ENCODE measurements around the gene WDR6. TPM values are rescaled to one million over a fixed set of nuclear protein-coding genes. Genes with fewer than 3 reads are reported as not detected.

The WDR6 gene
- total and polyA plus RNA-seq, 10 of the 15 experiments (the other 5 are each of a cell fraction or from before 2014, with no cell fraction given) = 21.3 to 169 (median 107) TPM

DNA sequence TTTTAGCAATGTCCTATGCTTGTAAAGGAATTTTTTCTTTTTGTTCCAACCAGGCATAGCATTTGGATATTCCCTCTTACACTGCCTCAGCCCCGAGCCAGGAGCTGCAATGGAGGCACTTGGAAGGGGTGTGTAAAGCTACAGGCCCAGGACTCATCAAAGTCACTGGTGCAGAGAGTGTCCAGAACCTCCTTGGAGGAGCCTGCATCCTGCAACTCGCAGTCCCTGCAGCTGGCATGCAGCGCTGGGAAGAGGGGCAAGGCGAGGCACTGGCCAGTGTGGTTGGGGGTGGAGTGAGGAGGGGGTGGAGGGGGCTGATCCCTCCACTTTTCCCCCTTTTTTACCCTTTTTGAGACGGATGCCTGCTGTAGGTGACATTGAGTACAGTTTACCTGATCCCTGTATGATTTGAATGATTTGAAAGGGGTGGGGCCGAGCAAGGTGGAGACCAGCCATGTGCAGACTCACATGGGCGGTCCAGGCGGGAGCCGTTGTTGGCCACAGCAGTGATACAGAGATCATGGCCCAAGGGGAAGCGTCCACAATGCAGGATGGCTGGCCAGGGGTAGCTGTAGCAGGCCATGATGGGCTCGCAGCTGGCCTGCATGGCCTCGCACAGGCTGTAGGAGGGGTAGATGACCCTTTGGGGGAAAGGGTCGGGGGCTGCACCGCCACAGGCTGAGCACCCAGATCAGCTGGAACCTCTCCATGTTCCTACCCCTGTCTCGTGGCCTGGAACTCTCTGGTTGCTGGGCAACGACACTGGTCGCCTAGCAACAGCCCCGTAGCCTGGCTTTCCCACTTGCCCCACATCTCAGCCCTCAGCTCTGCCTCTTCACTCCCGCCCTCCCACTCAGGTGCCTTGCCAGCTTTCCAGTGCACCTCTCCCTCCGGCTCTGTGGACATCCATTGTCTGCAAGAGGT is 9.2 kb upstream of the WDR6 start (continued):
- TF ChIP-seq, protein P1, sequence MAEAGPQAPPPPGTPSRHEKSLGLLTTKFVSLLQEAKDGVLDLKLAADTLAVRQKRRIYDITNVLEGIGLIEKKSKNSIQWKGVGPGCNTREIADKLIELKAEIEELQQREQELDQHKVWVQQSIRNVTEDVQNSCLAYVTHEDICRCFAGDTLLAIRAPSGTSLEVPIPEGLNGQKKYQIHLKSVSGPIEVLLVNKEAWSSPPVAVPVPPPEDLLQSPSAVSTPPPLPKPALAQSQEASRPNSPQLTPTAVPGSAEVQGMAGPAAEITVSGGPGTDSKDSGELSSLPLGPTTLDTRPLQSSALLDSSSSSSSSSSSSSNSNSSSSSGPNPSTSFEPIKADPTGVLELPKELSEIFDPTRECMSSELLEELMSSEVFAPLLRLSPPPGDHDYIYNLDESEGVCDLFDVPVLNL (IDR thresholded peaks at IDR 0.05; ENCODE audit: low read depth, low read length) = no peak
- TF ChIP-seq YBX1 (IDR thresholded peaks at IDR 0.05) (no peak), WRNIP1 (IDR thresholded peaks at IDR 0.05; ENCODE audit: borderline replicate concordance, low read depth, low read length) (no peak), SMAD5 (IDR thresholded peaks at IDR 0.05; ENCODE audit: low read depth) (no peak), KAT2A (conservative IDR thresholded peaks at IDR 0.05; ENCODE audit: control insufficient read depth, low read depth, low read length) (no peak), CBFB (IDR thresholded peaks at IDR 0.05; ENCODE audit: low read depth) (no peak)
- TF ChIP-seq, protein P2, sequence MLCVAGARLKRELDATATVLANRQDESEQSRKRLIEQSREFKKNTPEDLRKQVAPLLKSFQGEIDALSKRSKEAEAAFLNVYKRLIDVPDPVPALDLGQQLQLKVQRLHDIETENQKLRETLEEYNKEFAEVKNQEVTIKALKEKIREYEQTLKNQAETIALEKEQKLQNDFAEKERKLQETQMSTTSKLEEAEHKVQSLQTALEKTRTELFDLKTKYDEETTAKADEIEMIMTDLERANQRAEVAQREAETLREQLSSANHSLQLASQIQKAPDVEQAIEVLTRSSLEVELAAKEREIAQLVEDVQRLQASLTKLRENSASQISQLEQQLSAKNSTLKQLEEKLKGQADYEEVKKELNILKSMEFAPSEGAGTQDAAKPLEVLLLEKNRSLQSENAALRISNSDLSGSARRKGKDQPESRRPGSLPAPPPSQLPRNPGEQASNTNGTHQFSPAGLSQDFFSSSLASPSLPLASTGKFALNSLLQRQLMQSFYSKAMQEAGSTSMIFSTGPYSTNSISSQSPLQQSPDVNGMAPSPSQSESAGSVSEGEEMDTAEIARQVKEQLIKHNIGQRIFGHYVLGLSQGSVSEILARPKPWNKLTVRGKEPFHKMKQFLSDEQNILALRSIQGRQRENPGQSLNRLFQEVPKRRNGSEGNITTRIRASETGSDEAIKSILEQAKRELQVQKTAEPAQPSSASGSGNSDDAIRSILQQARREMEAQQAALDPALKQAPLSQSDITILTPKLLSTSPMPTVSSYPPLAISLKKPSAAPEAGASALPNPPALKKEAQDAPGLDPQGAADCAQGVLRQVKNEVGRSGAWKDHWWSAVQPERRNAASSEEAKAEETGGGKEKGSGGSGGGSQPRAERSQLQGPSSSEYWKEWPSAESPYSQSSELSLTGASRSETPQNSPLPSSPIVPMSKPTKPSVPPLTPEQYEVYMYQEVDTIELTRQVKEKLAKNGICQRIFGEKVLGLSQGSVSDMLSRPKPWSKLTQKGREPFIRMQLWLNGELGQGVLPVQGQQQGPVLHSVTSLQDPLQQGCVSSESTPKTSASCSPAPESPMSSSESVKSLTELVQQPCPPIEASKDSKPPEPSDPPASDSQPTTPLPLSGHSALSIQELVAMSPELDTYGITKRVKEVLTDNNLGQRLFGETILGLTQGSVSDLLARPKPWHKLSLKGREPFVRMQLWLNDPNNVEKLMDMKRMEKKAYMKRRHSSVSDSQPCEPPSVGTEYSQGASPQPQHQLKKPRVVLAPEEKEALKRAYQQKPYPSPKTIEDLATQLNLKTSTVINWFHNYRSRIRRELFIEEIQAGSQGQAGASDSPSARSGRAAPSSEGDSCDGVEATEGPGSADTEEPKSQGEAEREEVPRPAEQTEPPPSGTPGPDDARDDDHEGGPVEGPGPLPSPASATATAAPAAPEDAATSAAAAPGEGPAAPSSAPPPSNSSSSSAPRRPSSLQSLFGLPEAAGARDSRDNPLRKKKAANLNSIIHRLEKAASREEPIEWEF (IDR thresholded peaks at IDR 0.05; ENCODE audit: insufficient replicate concordance, low read depth, low read length) = no peak
- TF ChIP-seq, protein P3, sequence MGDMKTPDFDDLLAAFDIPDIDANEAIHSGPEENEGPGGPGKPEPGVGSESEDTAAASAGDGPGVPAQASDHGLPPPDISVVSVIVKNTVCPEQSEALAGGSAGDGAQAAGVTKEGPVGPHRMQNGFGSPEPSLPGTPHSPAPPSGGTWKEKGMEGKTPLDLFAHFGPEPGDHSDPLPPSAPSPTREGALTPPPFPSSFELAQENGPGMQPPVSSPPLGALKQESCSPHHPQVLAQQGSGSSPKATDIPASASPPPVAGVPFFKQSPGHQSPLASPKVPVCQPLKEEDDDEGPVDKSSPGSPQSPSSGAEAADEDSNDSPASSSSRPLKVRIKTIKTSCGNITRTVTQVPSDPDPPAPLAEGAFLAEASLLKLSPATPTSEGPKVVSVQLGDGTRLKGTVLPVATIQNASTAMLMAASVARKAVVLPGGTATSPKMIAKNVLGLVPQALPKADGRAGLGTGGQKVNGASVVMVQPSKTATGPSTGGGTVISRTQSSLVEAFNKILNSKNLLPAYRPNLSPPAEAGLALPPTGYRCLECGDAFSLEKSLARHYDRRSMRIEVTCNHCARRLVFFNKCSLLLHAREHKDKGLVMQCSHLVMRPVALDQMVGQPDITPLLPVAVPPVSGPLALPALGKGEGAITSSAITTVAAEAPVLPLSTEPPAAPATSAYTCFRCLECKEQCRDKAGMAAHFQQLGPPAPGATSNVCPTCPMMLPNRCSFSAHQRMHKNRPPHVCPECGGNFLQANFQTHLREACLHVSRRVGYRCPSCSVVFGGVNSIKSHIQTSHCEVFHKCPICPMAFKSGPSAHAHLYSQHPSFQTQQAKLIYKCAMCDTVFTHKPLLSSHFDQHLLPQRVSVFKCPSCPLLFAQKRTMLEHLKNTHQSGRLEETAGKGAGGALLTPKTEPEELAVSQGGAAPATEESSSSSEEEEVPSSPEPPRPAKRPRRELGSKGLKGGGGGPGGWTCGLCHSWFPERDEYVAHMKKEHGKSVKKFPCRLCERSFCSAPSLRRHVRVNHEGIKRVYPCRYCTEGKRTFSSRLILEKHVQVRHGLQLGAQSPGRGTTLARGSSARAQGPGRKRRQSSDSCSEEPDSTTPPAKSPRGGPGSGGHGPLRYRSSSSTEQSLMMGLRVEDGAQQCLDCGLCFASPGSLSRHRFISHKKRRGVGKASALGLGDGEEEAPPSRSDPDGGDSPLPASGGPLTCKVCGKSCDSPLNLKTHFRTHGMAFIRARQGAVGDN (IDR thresholded peaks at IDR 0.05) = no peak
- TF ChIP-seq, protein P4, sequence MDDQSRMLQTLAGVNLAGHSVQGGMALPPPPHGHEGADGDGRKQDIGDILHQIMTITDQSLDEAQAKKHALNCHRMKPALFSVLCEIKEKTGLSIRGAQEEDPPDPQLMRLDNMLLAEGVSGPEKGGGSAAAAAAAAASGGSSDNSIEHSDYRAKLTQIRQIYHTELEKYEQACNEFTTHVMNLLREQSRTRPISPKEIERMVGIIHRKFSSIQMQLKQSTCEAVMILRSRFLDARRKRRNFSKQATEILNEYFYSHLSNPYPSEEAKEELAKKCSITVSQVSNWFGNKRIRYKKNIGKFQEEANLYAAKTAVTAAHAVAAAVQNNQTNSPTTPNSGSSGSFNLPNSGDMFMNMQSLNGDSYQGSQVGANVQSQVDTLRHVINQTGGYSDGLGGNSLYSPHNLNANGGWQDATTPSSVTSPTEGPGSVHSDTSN (IDR thresholded peaks at IDR 0.05; ENCODE audit: insufficient replicate concordance, low read depth, low read length) = no peak
- TF ChIP-seq, protein P5, sequence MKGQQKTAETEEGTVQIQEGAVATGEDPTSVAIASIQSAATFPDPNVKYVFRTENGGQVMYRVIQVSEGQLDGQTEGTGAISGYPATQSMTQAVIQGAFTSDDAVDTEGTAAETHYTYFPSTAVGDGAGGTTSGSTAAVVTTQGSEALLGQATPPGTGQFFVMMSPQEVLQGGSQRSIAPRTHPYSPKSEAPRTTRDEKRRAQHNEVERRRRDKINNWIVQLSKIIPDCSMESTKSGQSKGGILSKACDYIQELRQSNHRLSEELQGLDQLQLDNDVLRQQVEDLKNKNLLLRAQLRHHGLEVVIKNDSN (IDR thresholded peaks at IDR 0.05; ENCODE audit: borderline replicate concordance, extremely low read length, insufficient read depth, low read depth, low read length) = no peak
